Effector memory CD4-positive, alpha-beta T cell (primary cell): ENCODE measurements around the gene CCDC148.
"Not testable (repeated sequence)": the region's sequence is repeated elsewhere in the genome, so short reads cannot be mapped to it uniquely, and the experiment has no call there.

Source experiments
- DNase-seq, 3 donors: peaks; one replicate each; pipeline ENCODE4 v3.0.0-alpha.2; 2020
- H3K27ac ChIP-seq: 2 replicates; pipeline ENCODE4 v1.7.0; 2013; ENCODE audit warnings: mild to moderate bottlenecking, low read length, moderate library complexity; ENCODE audit not compliant: insufficient read depth, poor library complexity, severe bottlenecking
- H3K27me3 ChIP-seq: replicated peaks from 2 replicates; pipeline ENCODE4 v1.7.0; 2013; ENCODE audit warnings: mild to moderate bottlenecking, low read length; ENCODE audit not compliant: insufficient read depth, control insufficient read depth, poor library complexity, severe bottlenecking
- H3K36me3 ChIP-seq: 2 replicates; pipeline ENCODE4 v1.7.0; 2013; ENCODE audit warnings: mild to moderate bottlenecking, low read length, moderate library complexity; ENCODE audit not compliant: control insufficient read depth, insufficient read depth
- H3K4me1 ChIP-seq: 2 replicates; pipeline ENCODE4 v1.7.0; 2013; ENCODE audit warnings: low read length, mild to moderate bottlenecking; ENCODE audit not compliant: control insufficient read depth, insufficient read depth, poor library complexity, severe bottlenecking
- H3K4me3 ChIP-seq: 2 replicates; pipeline ENCODE4 v1.7.0; 2013; ENCODE audit warnings: low read length, low read depth, mild to moderate bottlenecking; ENCODE audit not compliant: insufficient read depth, poor library complexity, severe bottlenecking
- H3K9me3 ChIP-seq: 2 replicates; pipeline ENCODE4 v1.7.0; 2013; ENCODE audit warnings: mild to moderate bottlenecking, low read length, moderate library complexity; ENCODE audit not compliant: control insufficient read depth

CCDC148 gene

GRCh38 chr2:158484892-158485556 lies 28.5 kb upstream of the CCDC148 start:
- H3K36me3 ChIP-seq: no peaks in the 10 kb centered on the region
- no peaks in the 10 kb centered on the region for H3K27me3 ChIP-seq
- no peak overlapping the region for H3K4me3 ChIP-seq
- no peak overlapping the region for H3K27ac ChIP-seq
- no peaks in the 10 kb centered on the region for H3K4me1 ChIP-seq
- DNase-seq: no peak
- no peaks in the 10 kb centered on the region for H3K9me3 ChIP-seq

GRCh38 chr2:158482594-158482993 lies 26.0 kb upstream of the CCDC148 start:
- no peak overlapping the region for H3K4me3 ChIP-seq
- no peak overlapping the region for H3K27ac ChIP-seq
- H3K36me3 ChIP-seq: no peaks in the 10 kb centered on the region
- no peaks in the 10 kb centered on the region for H3K4me1 ChIP-seq
- H3K9me3 ChIP-seq: no peaks in the 10 kb centered on the region
- H3K27me3 ChIP-seq: no peaks in the 10 kb centered on the region
- no peak for DNase-seq

- no peaks in the 10 kb centered on the region for H3K27me3 ChIP-seq
- no peak overlapping the region for H3K27ac ChIP-seq
- no peak overlapping the region for H3K4me3 ChIP-seq
- DNase-seq: no peak
- H3K36me3 ChIP-seq: no peaks in the 10 kb centered on the region
- H3K4me1 ChIP-seq: no peaks in the 10 kb centered on the region
- no peaks in the 10 kb centered on the region for H3K9me3 ChIP-seq
These were observed 24.6 kb upstream of the CCDC148 start for GRCh38 chr2:158481116-158481515.

- Histone ChIP-seq H3K9me3 (no peaks in the 10 kb centered on the region), H3K27me3 (no peaks in the 10 kb centered on the region), H3K4me1 (no peaks in the 10 kb centered on the region), H3K27ac (no peak overlapping the region), H3K36me3 (no peaks in the 10 kb centered on the region), H3K4me3 (no peak overlapping the region)
- DNase-seq: no peak
These were observed 22.3 kb upstream of the CCDC148 start for GRCh38 chr2:158478816-158479215.

- Histone ChIP-seq H3K27ac (no peak overlapping the region), H3K4me3 (no peak overlapping the region), H3K4me1 (no peaks in the 10 kb centered on the region), H3K9me3 (no peaks in the 10 kb centered on the region), H3K36me3 (no peaks in the 10 kb centered on the region), H3K27me3 (no peaks in the 10 kb centered on the region)
- DNase-seq: no peak
These were observed 21.7 kb upstream of the CCDC148 start for GRCh38 chr2:158478237-158478636.

GRCh38 chr2:158477202-158477601 lies 20.6 kb upstream of the CCDC148 start:
- Histone ChIP-seq H3K9me3 (no peaks in the 10 kb centered on the region), H3K4me3 (no peak overlapping the region), H3K36me3 (no peaks in the 10 kb centered on the region), H3K4me1 (no peaks in the 10 kb centered on the region), H3K27me3 (no peaks in the 10 kb centered on the region), H3K27ac (no peak overlapping the region)
- no peak for DNase-seq

DNA sequence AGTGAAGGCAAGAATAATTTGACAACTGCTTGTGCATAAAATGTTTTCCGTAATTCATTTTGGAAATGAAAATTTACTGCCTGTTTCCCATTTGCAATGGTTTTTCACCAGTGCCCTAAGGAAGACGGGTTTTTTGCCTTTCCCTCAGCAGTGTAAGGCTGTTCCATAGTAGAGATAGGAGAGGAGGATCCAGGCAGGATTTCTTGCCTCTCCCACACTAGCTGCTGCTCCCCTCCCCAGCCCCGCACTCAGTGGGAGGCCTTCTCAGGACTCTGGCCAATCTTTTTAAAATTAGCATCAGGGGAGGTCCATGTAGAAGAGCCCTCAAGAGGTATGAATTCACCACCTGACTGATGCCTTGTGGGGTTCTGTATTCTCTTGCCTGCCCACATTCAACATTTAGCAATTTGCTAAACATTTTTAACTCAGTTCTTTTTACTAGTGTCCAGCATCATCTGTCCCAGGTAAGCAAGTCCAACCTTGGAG lies 18.0 kb upstream of the CCDC148 start:
- not testable (repeated sequence) for H3K27me3 ChIP-seq, H3K4me3 ChIP-seq, H3K27ac ChIP-seq, H3K9me3 ChIP-seq, DNase-seq, H3K4me1 ChIP-seq, H3K36me3 ChIP-seq

GRCh38 chr2:158473719-158474392 lies 17.3 kb upstream of the CCDC148 start:
- no peak overlapping the region for H3K27ac ChIP-seq
- no peaks in the 10 kb centered on the region for H3K9me3 ChIP-seq
- no peaks in the 10 kb centered on the region for H3K36me3 ChIP-seq
- DNase-seq: no peak
- no peaks in the 10 kb centered on the region for H3K4me1 ChIP-seq
- no peak overlapping the region for H3K4me3 ChIP-seq
- no peaks in the 10 kb centered on the region for H3K27me3 ChIP-seq

- not testable (repeated sequence) for H3K27ac ChIP-seq, DNase-seq, H3K9me3 ChIP-seq, H3K36me3 ChIP-seq, H3K4me1 ChIP-seq, H3K27me3 ChIP-seq, H3K4me3 ChIP-seq
These were observed 16.7 kb upstream of the CCDC148 start for GRCh38 chr2:158473300-158473699.

GRCh38 chr2:158472829-158473228 lies 16.3 kb upstream of the CCDC148 start:
- not testable (repeated sequence) for H3K4me3 ChIP-seq, H3K36me3 ChIP-seq

More at GRCh38 chr2:158472829-158473228, 16.3 kb upstream of the CCDC148 start:
- not testable (repeated sequence) for DNase-seq, H3K27ac ChIP-seq, H3K4me1 ChIP-seq, H3K9me3 ChIP-seq, H3K27me3 ChIP-seq
